ENCODE results near the gene BCL11A. TPM values are rescaled to one million over a fixed set of nuclear protein-coding genes. Genes with fewer than 3 reads are reported as not detected.
A peak's percentile ranks its signal among the peaks of the same experiment; 100 is the strongest.

Gene BCL11A
- polyA plus RNA-seq, 1 experiment = 0.60 TPM

DNA sequence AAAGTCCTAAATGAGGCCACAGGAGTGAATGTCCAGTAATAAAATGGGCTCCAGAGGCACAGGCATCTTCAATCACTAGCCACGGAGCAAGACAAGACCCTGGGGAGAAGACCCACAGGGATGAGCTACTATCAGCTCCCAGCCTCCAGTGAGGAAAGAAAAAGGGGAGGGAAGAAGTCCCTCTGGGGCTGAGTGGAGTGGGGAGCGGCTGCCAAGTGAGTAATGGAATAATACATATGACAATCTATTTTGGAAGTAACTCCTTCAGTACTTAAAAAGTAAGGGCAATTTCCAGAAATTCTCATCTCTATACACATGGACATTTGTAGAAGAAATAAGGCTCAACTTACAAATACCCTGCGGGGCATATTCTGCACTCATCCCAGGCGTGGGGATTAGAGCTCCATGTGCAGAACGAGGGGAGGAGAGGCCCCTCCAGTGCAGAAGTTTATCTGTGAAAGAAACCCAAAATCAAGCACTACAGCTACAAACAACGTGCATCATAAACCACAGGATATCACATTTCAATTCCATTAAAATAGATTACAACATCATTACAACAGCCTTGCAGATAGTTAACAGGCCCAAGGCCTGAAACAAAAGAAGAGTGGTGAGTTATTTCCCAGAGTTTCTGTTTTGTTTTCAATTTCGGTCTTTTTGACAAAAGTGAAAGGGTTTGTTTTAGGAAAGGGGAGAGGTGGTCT, 84.9 kb downstream of the BCL11A start:
- peak; percentile 22 for DNase-seq (ENCODE audit: low read depth)
- CTCF ChIA-PET = no interaction called here
- Histone ChIP-seq H3K27me3 (ENCODE audit: control insufficient read depth, insufficient read depth, low read length) (no peaks in the 10 kb centered on the region), H3K36me3 (ENCODE audit: control insufficient read depth, insufficient read depth, low read length) (no peaks in the 10 kb centered on the region), H3K4me3 (ENCODE audit: low read depth, low read length) (no peak overlapping the region)
- no peak for TF ChIP-seq CTCF (IDR thresholded peaks at IDR 0.05; ENCODE audit: insufficient read depth, low read depth, low read length)
- POLR2A ChIA-PET = interaction anchor here (0.9 kb wide), 1 partner anchor 39 kb away, joined by 3 read pairs; no protein-coding TSS in a partner anchor

- Histone ChIP-seq H3K4me3 (ENCODE audit: low read depth, low read length) (no peak overlapping the region), H3K36me3 (ENCODE audit: control insufficient read depth, insufficient read depth, low read length) (no peaks in the 10 kb centered on the region), H3K27me3 (ENCODE audit: control insufficient read depth, insufficient read depth, low read length) (no peaks in the 10 kb centered on the region)
- ChIA-PET POLR2A (no interaction called here), CTCF (no interaction called here)
- TF ChIP-seq CTCF (IDR thresholded peaks at IDR 0.05; ENCODE audit: insufficient read depth, low read depth, low read length) = no peak
- no peak for DNase-seq (ENCODE audit: low read depth)
These were observed 87.2 kb downstream of the BCL11A start for GRCh38 chr2:60466161-60466702.

- POLR2A ChIA-PET = no interaction called here
- CTCF ChIA-PET = no interaction called here
- Histone ChIP-seq H3K27me3 (ENCODE audit: control insufficient read depth, insufficient read depth, low read length) (no peaks in the 10 kb centered on the region), H3K36me3 (ENCODE audit: control insufficient read depth, insufficient read depth, low read length) (no peaks in the 10 kb centered on the region; the same call in 1 of the 2 replicates), H3K4me3 (ENCODE audit: low read depth, low read length) (no peak overlapping the region)
- DNase-seq (ENCODE audit: low read depth) = no peak
- TF ChIP-seq CTCF (IDR thresholded peaks at IDR 0.05; ENCODE audit: insufficient read depth, low read depth, low read length) = no peak
These were observed 87.7 kb downstream of the BCL11A start for GRCh38 chr2:60465736-60466135.

GRCh38 chr2:60463249-60463648, 90.2 kb downstream of the BCL11A start:
- POLR2A ChIA-PET = no interaction called here
- H3K27me3 ChIP-seq (ENCODE audit: control insufficient read depth, insufficient read depth, low read length) = no peaks in the 10 kb centered on the region

More at GRCh38 chr2:60463249-60463648, 90.2 kb downstream of the BCL11A start:
- no peaks in the 10 kb centered on the region; the same call in 1 of the 2 replicates for H3K36me3 ChIP-seq (ENCODE audit: control insufficient read depth, insufficient read depth, low read length)
- CTCF ChIA-PET = interaction anchor here (1.8 kb wide), 1 partner anchor 12 kb away, joined by 7 read pairs; no protein-coding TSS in a partner anchor
- TF ChIP-seq CTCF (IDR thresholded peaks at IDR 0.05; ENCODE audit: insufficient read depth, low read depth, low read length) = no peak
- H3K4me3 ChIP-seq (ENCODE audit: low read depth, low read length) = no peak overlapping the region
- no peak for DNase-seq (ENCODE audit: low read depth)
